ENCODE measurements around the gene FOXR1. TPM values are rescaled to one million over a fixed set of nuclear protein-coding genes. Genes with fewer than 3 reads are reported as not detected.

The FOXR1 gene
- total and polyA plus RNA-seq, 2 of the 8 experiments (the other 6 are each of a cell fraction or from before 2014, with no cell fraction given) = not detected

DNA sequence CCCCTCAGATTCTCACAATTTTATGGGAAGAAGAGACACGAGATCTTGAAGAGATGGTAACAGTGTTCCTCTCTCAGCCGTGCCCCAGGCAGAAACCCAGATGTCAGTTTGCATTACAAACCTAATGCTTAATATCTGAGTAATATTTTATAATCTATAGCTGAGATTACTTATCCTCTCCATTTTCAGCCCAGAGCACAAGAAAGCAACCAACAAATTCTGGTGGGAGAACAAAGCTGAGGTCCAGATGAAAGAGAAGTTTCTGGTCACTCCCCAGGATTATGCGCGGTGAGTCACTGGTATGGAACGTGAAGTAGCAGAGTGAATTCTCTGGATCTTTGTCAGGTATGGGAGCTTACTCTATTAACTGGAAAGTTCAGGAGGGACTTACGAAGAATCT is 27.3 kb downstream of the FOXR1 start:
- CTCF ChIA-PET (ENCODE audit: partially characterized antibody) = interaction anchor here (0.9 to 1.5 kb wide), 2 partner anchors 11 to 14 kb away, joined by 3 to 4 read pairs; no protein-coding TSS in a partner anchor
- H3K9me3 ChIP-seq (ENCODE audit: insufficient read depth in 2 of 2, low read depth in 1 of 2, low read length in 1 of 2) = no peaks in the 10 kb centered on the region
- DNase-seq (ENCODE audit: low read depth in 1 of 2, low spot score in 2 of 2) = no peak
- TF ChIP-seq KDM5A (IDR thresholded peaks at IDR 0.05; ENCODE audit: low read length) = no peak
- TF ChIP-seq, protein P1, sequence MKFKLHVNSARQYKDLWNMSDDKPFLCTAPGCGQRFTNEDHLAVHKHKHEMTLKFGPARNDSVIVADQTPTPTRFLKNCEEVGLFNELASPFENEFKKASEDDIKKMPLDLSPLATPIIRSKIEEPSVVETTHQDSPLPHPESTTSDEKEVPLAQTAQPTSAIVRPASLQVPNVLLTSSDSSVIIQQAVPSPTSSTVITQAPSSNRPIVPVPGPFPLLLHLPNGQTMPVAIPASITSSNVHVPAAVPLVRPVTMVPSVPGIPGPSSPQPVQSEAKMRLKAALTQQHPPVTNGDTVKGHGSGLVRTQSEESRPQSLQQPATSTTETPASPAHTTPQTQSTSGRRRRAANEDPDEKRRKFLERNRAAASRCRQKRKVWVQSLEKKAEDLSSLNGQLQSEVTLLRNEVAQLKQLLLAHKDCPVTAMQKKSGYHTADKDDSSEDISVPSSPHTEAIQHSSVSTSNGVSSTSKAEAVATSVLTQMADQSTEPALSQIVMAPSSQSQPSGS (IDR thresholded peaks at IDR 0.05; ENCODE audit: low read length) = 0 out of 2 replicates have a peak, but pooled peaks have one; percentile 28
- 0 out of 2 replicates have a peak, but pooled peaks have one; percentile 33 for TF ChIP-seq TEAD4 (IDR thresholded peaks at IDR 0.05; ENCODE audit: low read depth, low read length)
- no peak for TF ChIP-seq EP300 (IDR thresholded peaks at IDR 0.05; ENCODE audit: borderline replicate concordance in 1 of 2, low read depth in 2 of 2, low read length in 2 of 2)
- TF ChIP-seq RNF2 (IDR thresholded peaks at IDR 0.05; ENCODE audit: borderline replicate concordance, low read depth, low read length, missing control alignments, poor library complexity, severe bottlenecking) = no peak
- TF ChIP-seq RXRA (IDR thresholded peaks at IDR 0.05; ENCODE audit: insufficient read depth, low read depth, low read length) = no peak
- TF ChIP-seq SIN3A (conservative IDR thresholded peaks at IDR 0.05 in 1 of 2, IDR thresholded peaks at IDR 0.05 in 1 of 2; ENCODE audit: low read depth in 1 of 2, low read length in 2 of 2) = peak in 1 of 2 experiments; percentile 2; a peak in 1 of 4 replicates
- TF ChIP-seq SP4 (IDR thresholded peaks at IDR 0.05; ENCODE audit: low read length) = no peak
- no peak for TF ChIP-seq KDM1A (IDR thresholded peaks at IDR 0.05; ENCODE audit: borderline replicate concordance, low read length)
- TF ChIP-seq, protein P2, sequence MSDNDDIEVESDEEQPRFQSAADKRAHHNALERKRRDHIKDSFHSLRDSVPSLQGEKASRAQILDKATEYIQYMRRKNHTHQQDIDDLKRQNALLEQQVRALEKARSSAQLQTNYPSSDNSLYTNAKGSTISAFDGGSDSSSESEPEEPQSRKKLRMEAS (IDR thresholded peaks at IDR 0.05) = no peak

More for the DNA sequence above, 27.3 kb downstream of the FOXR1 start:
- H2BK120ac ChIP-seq (replicated peaks; ENCODE audit: low read depth, low read length) = no peak overlapping the region
- H3K36me3 ChIP-seq (ENCODE audit: control insufficient read depth in 2 of 4, insufficient read depth in 4 of 4, low read length in 3 of 4) = peaks cover 3 to 32% (median 19%) of the 10 kb centered on the region in 4 experiments; a peak in 7 of 8 replicates
- no peak overlapping the region for H2AFZ ChIP-seq (ENCODE audit: low read length)
- H3K4me3 ChIP-seq (ENCODE audit: extremely low read depth in 1 of 4, insufficient read depth in 2 of 4, low read depth in 3 of 4, low read length in 4 of 4) = peak overlapping the region; percentile 84 to 97 (median 90)
- H4K20me1 ChIP-seq (replicated peaks in 1 of 2; ENCODE audit: control insufficient read depth in 1 of 2, insufficient read depth in 2 of 2, low read length in 2 of 2) = no peaks in the 10 kb centered on the region
- peak overlapping the region; percentile 78 to 82 (median 81) for H3K9ac ChIP-seq (replicated peaks in 1 of 4; ENCODE audit: extremely low read depth in 1 of 4, low read depth in 3 of 4, low read length in 3 of 4)
- no peak overlapping the region for H2BK15ac ChIP-seq (ENCODE audit: low read length)
- no peak overlapping the region for H3K23ac ChIP-seq (ENCODE audit: insufficient read length)
- no peak overlapping the region for H2AK5ac ChIP-seq (ENCODE audit: low read depth, low read length)
- H3K27me3 ChIP-seq (replicated peaks in 1 of 4; ENCODE audit: control insufficient read depth in 3 of 4, extremely low read depth in 1 of 4, insufficient read depth in 3 of 4, low read length in 3 of 4) = no peaks in the 10 kb centered on the region
- H3K27ac ChIP-seq (ENCODE audit: low read depth, low read length) = peak overlapping the region; percentile 70
- H3K79me1 ChIP-seq (ENCODE audit: low read depth, low read length) = peaks cover 7% of the 10 kb centered on the region
- no peak overlapping the region for H3K4ac ChIP-seq (replicated peaks; ENCODE audit: insufficient read length, low read depth, low read length)
- H2BK5ac ChIP-seq (ENCODE audit: low read depth, low read length) = peak overlapping the region; percentile 93; the same call in 1 of the 2 replicates
- FAIRE-seq = peak; percentile 45
- no peak overlapping the region for H4K91ac ChIP-seq (replicated peaks; ENCODE audit: insufficient read length, low read length)
- peak overlapping the region; percentile 85; the same call in 1 of the 2 replicates for H3K18ac ChIP-seq (ENCODE audit: extremely low read depth, low read length)
- H2BK12ac ChIP-seq (ENCODE audit: low read depth, low read length) = peak overlapping the region; percentile 45; the same call in 1 of the 2 replicates
- no peak overlapping the region for H4K8ac ChIP-seq (ENCODE audit: extremely low read depth, insufficient read depth, low read length)
- H3K23me2 ChIP-seq (ENCODE audit: low read depth, low read length) = peaks cover 12% of the 10 kb centered on the region
- peaks cover 0 to 43% of the 10 kb centered on the region in 2 experiments; a peak in 3 of 4 replicates for H3K79me2 ChIP-seq (ENCODE audit: control insufficient read depth in 1 of 2, insufficient read depth in 2 of 2, low read length in 2 of 2)
- no peak overlapping the region for H3K14ac ChIP-seq (ENCODE audit: insufficient read length)
- POLR2A ChIA-PET (ENCODE audit: partially characterized antibody) = interaction anchor here (0.7 to 15.2 kb wide), 14 partner anchors 14 to 170 kb away, joined by 3 to 264 read pairs (median 4); partner anchors contain the start of genes RPS25 and TRAPPC4
- H3K56ac ChIP-seq (replicated peaks; ENCODE audit: insufficient read length, low read depth, low read length) = no peak overlapping the region
- H4K5ac ChIP-seq (ENCODE audit: insufficient read length, low read depth, low read length) = peak overlapping the region; percentile 78
- H2BK20ac ChIP-seq (ENCODE audit: low read length) = no peak overlapping the region
- whole genome bisulfite sequencing, 2 experiments (ENCODE audit: extremely low coverage in 1 of 2, insufficient coverage in 1 of 2, insufficient read length in 1 of 2, insufficient replicate concordance in 2 of 2, low coverage in 1 of 2, low lambda C conversion rate in 2 of 2, missing lambda C conversion rate in 1 of 2) = 43% methylated on average over 6 of the region's 6 CpGs; no CpG with 5 or more reads in 1 of the 2 experiments
- peaks cover 0 to 6% (median under 1%) of the 10 kb centered on the region in 4 experiments; a peak in 2 of 7 replicates for H3K4me1 ChIP-seq (replicated peaks in 1 of 4; ENCODE audit: control insufficient read depth in 3 of 4, insufficient read depth in 4 of 4, low read length in 3 of 4)
- peak overlapping the region; percentile 95 to 100 for H3K4me2 ChIP-seq (ENCODE audit: insufficient read depth in 1 of 2, low read depth in 2 of 2, low read length in 2 of 2)

Data from H1 (cell line).